HepG2 (cell line): ENCODE data around the gene TMEM232. TPM values are rescaled to one million over a fixed set of nuclear protein-coding genes. Genes with fewer than 3 reads are reported as not detected.

Experiments used
- ATAC-seq: fragments of 200-7000 bp; cut with Tn5 transposase; 3 replicates; pipeline ENCODE4 v1.9.1; 2020; ENCODE audit warnings: mild to moderate bottlenecking, moderate library complexity
- BruUV-seq: library from RNA; stranded (reverse); fragments of 400-500 nt; replicated peaks from 2 replicates; lab custom pipeline; 2021; lab: Mats Ljungman, UMichigan
- CTCF ChIA-PET: fragments of 300-600 bp; formaldehyde crosslinking; extraction: SDS; loops from one replicate; lab custom pipeline; 2021; ENCODE audit warnings: low total read pairs, inconsistent platforms, low intra/inter-chr PET ratio; lab: Yijun Ruan, JAX
- POLR2A ChIA-PET: fragments of 350-600 bp; sonication (Branson Sonifier 250); formaldehyde crosslinking; loops from one replicate; lab custom pipeline; 2020; ENCODE audit warnings: antibody characterized with exemption, inconsistent platforms; lab: Yijun Ruan, JAX
- DNase-seq: peaks from one replicate; pipeline ENCODE4 v3.0.0-alpha.2; 2015; ENCODE audit warnings: low spot score
- FAIRE-seq: peaks from 3 replicates; lab custom pipeline; 2011; peaks lifted over from hg19 to GRCh38; lab: Jason Lieb, UNC
- H2AFZ ChIP-seq: one replicate; pipeline ENCODE4 v1.6.1; 2011; ENCODE audit warnings: low read length, inconsistent platforms
- H3K27ac ChIP-seq: fragments of 300-600 bp; 3 replicates; pipeline ENCODE4 v1.8.0; 2011; ENCODE audit warnings: mixed run types, mild to moderate bottlenecking, mixed read lengths, low read length, inconsistent platforms; ENCODE audit not compliant: insufficient read depth; ENCODE audit errors: extremely low read length
- H3K27me3 ChIP-seq, 2 experiments: fragments of 200-600 bp in 1 of 2; 2 replicates in 1 of 2; 3 replicates in 1 of 2; pipeline versions ENCODE4 v1.6.0 to v1.8.0; 2011; ENCODE audit warnings: low read length in 2 of 2, mild to moderate bottlenecking in 2 of 2, moderate library complexity in 2 of 2, inconsistent platforms in 1 of 2; ENCODE audit not compliant: insufficient read depth in 2 of 2, control insufficient read depth in 1 of 2
- H3K36me3 ChIP-seq, 2 experiments: fragments of 200-600 bp in 1 of 2; replicated peaks in 1 of 2; 2 replicates in 1 of 2; 3 replicates in 1 of 2; pipeline versions ENCODE4 v1.5.1 to v1.8.0; 2011; ENCODE audit warnings: low read length in 2 of 2, inconsistent platforms in 1 of 2; ENCODE audit not compliant: insufficient read depth in 2 of 2, control insufficient read depth in 1 of 2
- H3K4me1 ChIP-seq: 2 replicates; pipeline ENCODE4 v1.5.1; 2012; ENCODE audit warnings: low read length, inconsistent platforms; ENCODE audit not compliant: insufficient read depth
- H3K4me2 ChIP-seq: 2 replicates; pipeline ENCODE4 v1.6.0; 2011; ENCODE audit warnings: low read depth, low read length, inconsistent platforms
- H3K4me3 ChIP-seq, 3 experiments: fragments of 200-600 bp in 1 of 3; sonication (generic), shearing (Covaris generic) in 1 of 3; replicated peaks in 1 of 3; 2 replicates each; pipeline ENCODE4 v1.5.1; 2011 to 2016; ENCODE audit warnings: low read length in 3 of 3, inconsistent platforms in 2 of 3, low read depth in 2 of 3, mild to moderate bottlenecking in 2 of 3, control low read depth in 1 of 3, mixed read lengths in 1 of 3; ENCODE audit not compliant: insufficient read depth in 1 of 3
- H3K79me2 ChIP-seq: one replicate; pipeline ENCODE4 v1.6.1; 2011; ENCODE audit warnings: low read length, inconsistent platforms; ENCODE audit not compliant: insufficient read depth
- H3K9ac ChIP-seq: 2 replicates; pipeline ENCODE4 v1.6.0; 2011; ENCODE audit warnings: mild to moderate bottlenecking, low read depth, low read length, inconsistent platforms; ENCODE audit not compliant: insufficient read depth
- H3K9me3 ChIP-seq: 2 replicates; pipeline ENCODE4 v1.5.1; 2012; ENCODE audit warnings: mild to moderate bottlenecking, low read length
- H4K20me1 ChIP-seq: 2 replicates; pipeline ENCODE4 v1.6.0; 2011; ENCODE audit warnings: inconsistent platforms, mild to moderate bottlenecking, low read length, moderate library complexity; ENCODE audit not compliant: insufficient read depth
- EP300 ChIP-seq, 3 experiments: sonication (generic) in 1 of 3; formaldehyde crosslinking in 1 of 3; IDR thresholded peaks; 2 replicates each; pipeline versions ENCODE4 v1.5.1 to v1.6.1; 2011 to 2020; ENCODE audit warnings: low read depth in 2 of 3, low read length in 2 of 3, borderline replicate concordance in 1 of 3, improper control_type of control experiment in 1 of 3, mild to moderate bottlenecking in 1 of 3, missing genetic modification reagents in 1 of 3, moderate library complexity in 1 of 3
- PCBP2 ChIP-seq: fragments of 200-400 bp; formaldehyde crosslinking; optimal IDR thresholded peaks from 2 replicates; pipeline ENCODE3; 2018; ENCODE audit warnings: low read length, low read depth; ENCODE audit not compliant: poor library complexity, severe bottlenecking
- POGZ ChIP-seq: sonication (generic); formaldehyde crosslinking; IDR thresholded peaks from 2 replicates; pipeline ENCODE4 v1.4.0; 2020; ENCODE audit warnings: mild to moderate bottlenecking, missing genetic modification reagents
- POLR2A ChIP-seq, 2 experiments: IDR thresholded peaks; 2 replicates each; pipeline ENCODE4 v1.6.1; 2011; ENCODE audit warnings: low read depth in 2 of 2, low read length in 2 of 2, mild to moderate bottlenecking in 1 of 2, moderate library complexity in 1 of 2; ENCODE audit not compliant: insufficient read depth in 1 of 2
- POLR2G ChIP-seq: fragments of 200-400 bp; formaldehyde crosslinking; IDR thresholded peaks from 2 replicates; pipeline ENCODE4 v1.6.1; 2018; ENCODE audit warnings: mild to moderate bottlenecking, low read depth, low read length, moderate library complexity
- ZNF251 ChIP-seq: sonication (generic); formaldehyde crosslinking; IDR thresholded peaks from 2 replicates; pipeline ENCODE4 v1.9.0; 2021; ENCODE audit warnings: mild to moderate bottlenecking, missing genetic modification reagents
- ZNF256 ChIP-seq: sonication (generic); formaldehyde crosslinking; conservative IDR thresholded peaks from 2 replicates; pipeline ENCODE4 v1.4.0; 2020; ENCODE audit warnings: missing genetic modification reagents
- ZNF563 ChIP-seq: sonication (generic); formaldehyde crosslinking; IDR thresholded peaks from 2 replicates; pipeline ENCODE4 v1.8.0; 2022; ENCODE audit warnings: mild to moderate bottlenecking, moderate library complexity, missing genetic modification reagents
- ZNF720 ChIP-seq: sonication (generic); formaldehyde crosslinking; IDR thresholded peaks from 2 replicates; pipeline ENCODE4 v1.4.0; 2020; ENCODE audit warnings: missing genetic modification reagents
- ZNF724P ChIP-seq: sonication (generic); formaldehyde crosslinking; IDR thresholded peaks from 2 replicates; pipeline ENCODE4 v1.8.0; 2022; ENCODE audit warnings: missing genetic modification reagents, borderline replicate concordance
- ZNF775 ChIP-seq: sonication (generic); formaldehyde crosslinking; IDR thresholded peaks from 2 replicates; pipeline ENCODE4 v1.4.0; 2020; ENCODE audit warnings: missing genetic modification reagents, mild to moderate bottlenecking, moderate library complexity, borderline replicate concordance
- ZNF782 ChIP-seq: sonication (generic); formaldehyde crosslinking; IDR thresholded peaks from 2 replicates; pipeline ENCODE4 v1.4.0; 2020; ENCODE audit warnings: missing genetic modification reagents, mild to moderate bottlenecking, borderline replicate concordance
- ZSCAN25 ChIP-seq: sonication (generic); formaldehyde crosslinking; IDR thresholded peaks from 2 replicates; pipeline ENCODE4 v1.8.0; 2022; ENCODE audit warnings: mild to moderate bottlenecking, missing genetic modification reagents
- WGBS: methylation state at CpG from one replicate; pipeline ENCODE4 v1.1.6; 2017; ENCODE audit warnings: low lambda C conversion rate; 5-methylcytosine and 5-hydroxymethylcytosine counted together
- in situ Hi-C: cut with HindIII; loops from 2 replicates; pipeline ENCODE4 v1.10.0; 2017; ENCODE audit warnings: low pct_unique_long_range_greater_than_20kb; ENCODE audit not compliant: extremely low pct_ligation_motif_present
- intact Hi-C: fragments of 100-400 bp; cut with micrococcal nuclease; formaldehyde crosslinking; loops from one replicate; pipeline ENCODE4 v1.10.0; 2022; ENCODE audit not compliant: unreplicated experiment
- polyA plus RNA-seq, 8 experiments: library from polyadenylated mRNA; depleted of rRNA in 3 of 8; stranded (reverse) in 7 of 8; unstranded in 1 of 8; fragments of >200 nt; fragmentation: Illumina TruSeq in 4 of 8; extraction: Trizol in 4 of 8; gene quantifications; 2 replicates each; pipeline versions ENCODE4 v1.2.1 to v1.2.3, GENCODE V29; 2011 to 2016; ENCODE audit warnings: low read depth in 4 of 8, missing spikeins in 1 of 8, mixed read lengths in 1 of 8; ENCODE audit not compliant: insufficient read depth in 1 of 8
- total RNA-seq, 5 experiments: library from RNA; depleted of rRNA; stranded (reverse); fragments of >200 nt; fragmentation: Illumina TruSeq; extraction: Trizol; gene quantifications; 2 replicates each; pipeline ENCODE4 v1.2.3, GENCODE V29; 2016; ENCODE audit warnings: low read depth in 1 of 5
- TF ChIP-seq, protein P1 (sequence below), 2 experiments: IDR thresholded peaks; 2 replicates each; pipeline ENCODE4 v1.6.1; 2011 to 2012; ENCODE audit warnings: low read length in 2 of 2, borderline replicate concordance in 1 of 2, low read depth in 1 of 2, mild to moderate bottlenecking in 1 of 2, moderate library complexity in 1 of 2
- TF ChIP-seq, protein P2 (sequence below): sonication (generic); formaldehyde crosslinking; IDR thresholded peaks from 2 replicates; pipeline ENCODE4 v1.4.0; 2020; ENCODE audit warnings: missing genetic modification reagents, borderline replicate concordance

TMEM232 gene
- total and polyA plus RNA-seq, 2 of the 13 experiments (the other 11 are each of a cell fraction or from before 2014, with no cell fraction given) = 0.29 to 0.71 TPM

DNA sequence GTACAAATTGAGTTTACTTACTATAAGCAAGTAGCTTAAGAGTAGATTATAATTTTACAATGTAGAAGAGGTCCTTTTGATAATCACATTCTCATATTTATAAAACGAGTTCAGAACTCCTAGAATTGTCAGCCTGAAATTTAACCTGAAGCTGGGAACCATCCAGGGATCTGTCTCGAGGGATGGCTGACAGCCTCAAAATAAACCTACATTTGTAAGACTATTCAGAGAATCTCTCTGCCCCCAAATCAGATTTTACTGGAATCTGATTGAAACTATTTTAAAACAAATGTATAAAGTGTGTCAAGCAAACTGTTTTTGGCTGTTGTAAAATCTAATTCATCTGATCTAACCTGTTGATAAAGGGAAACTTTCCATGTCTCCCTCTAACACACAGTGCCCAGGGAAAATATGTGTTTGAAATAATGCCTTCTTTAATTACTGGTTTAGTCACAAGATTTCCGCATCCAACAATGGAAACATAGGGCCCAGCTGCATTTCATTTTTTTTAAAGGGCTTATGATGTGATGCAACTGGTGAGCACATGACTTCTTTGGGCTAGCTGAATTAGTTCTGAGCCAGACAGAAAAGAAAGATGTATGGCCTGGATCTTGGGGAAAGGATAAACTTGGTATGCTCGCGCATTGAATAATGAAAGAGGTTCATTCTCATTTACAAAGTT lies 42.7 kb upstream of the TMEM232 start:
- H3K4me2 ChIP-seq = no peak overlapping the region
- WGBS = 24% methylated on average over 5 of the region's 5 CpGs

More for the DNA sequence above, 42.7 kb upstream of the TMEM232 start:
- H2AFZ ChIP-seq = no peak overlapping the region
- no peaks in the 10 kb centered on the region for H3K79me2 ChIP-seq
- BruUV-seq = no TSS peak
- H3K4me1 ChIP-seq = no peaks in the 10 kb centered on the region
- intact Hi-C loops (no loop called here), in situ Hi-C loops (no loop called here)
- CTCF ChIA-PET = no interaction called here
- H4K20me1 ChIP-seq = no peaks in the 10 kb centered on the region
- no peak overlapping the region for H3K27ac ChIP-seq
- no peak for FAIRE-seq
- no peak overlapping the region for H3K4me3 ChIP-seq
- no peak for ATAC-seq
- DNase-seq = no peak
- no peak for TF ChIP-seq EP300 (IDR thresholded peaks at IDR 0.05; ENCODE audit: low read depth in 2 of 2, low read length in 2 of 2)
- no peak for TF ChIP-seq EP300 (CRISPR knock-in tag; IDR thresholded peaks at IDR 0.05; ENCODE audit: borderline replicate concordance)
- TF ChIP-seq, protein P1, sequence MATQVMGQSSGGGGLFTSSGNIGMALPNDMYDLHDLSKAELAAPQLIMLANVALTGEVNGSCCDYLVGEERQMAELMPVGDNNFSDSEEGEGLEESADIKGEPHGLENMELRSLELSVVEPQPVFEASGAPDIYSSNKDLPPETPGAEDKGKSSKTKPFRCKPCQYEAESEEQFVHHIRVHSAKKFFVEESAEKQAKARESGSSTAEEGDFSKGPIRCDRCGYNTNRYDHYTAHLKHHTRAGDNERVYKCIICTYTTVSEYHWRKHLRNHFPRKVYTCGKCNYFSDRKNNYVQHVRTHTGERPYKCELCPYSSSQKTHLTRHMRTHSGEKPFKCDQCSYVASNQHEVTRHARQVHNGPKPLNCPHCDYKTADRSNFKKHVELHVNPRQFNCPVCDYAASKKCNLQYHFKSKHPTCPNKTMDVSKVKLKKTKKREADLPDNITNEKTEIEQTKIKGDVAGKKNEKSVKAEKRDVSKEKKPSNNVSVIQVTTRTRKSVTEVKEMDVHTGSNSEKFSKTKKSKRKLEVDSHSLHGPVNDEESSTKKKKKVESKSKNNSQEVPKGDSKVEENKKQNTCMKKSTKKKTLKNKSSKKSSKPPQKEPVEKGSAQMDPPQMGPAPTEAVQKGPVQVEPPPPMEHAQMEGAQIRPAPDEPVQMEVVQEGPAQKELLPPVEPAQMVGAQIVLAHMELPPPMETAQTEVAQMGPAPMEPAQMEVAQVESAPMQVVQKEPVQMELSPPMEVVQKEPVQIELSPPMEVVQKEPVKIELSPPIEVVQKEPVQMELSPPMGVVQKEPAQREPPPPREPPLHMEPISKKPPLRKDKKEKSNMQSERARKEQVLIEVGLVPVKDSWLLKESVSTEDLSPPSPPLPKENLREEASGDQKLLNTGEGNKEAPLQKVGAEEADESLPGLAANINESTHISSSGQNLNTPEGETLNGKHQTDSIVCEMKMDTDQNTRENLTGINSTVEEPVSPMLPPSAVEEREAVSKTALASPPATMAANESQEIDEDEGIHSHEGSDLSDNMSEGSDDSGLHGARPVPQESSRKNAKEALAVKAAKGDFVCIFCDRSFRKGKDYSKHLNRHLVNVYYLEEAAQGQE (IDR thresholded peaks at IDR 0.05; ENCODE audit: borderline replicate concordance in 1 of 2, low read depth in 1 of 2, low read length in 2 of 2) = no peak
- no peak for TF ChIP-seq ZNF256 (CRISPR knock-in tag)
- no peak for TF ChIP-seq PCBP2
- no peak for TF ChIP-seq POLR2G
- no peak for TF ChIP-seq ZSCAN25 (CRISPR knock-in tag)
- no peak for TF ChIP-seq ZNF782 (CRISPR knock-in tag)
- TF ChIP-seq ZNF563 (CRISPR knock-in tag) = no peak
- no peak for TF ChIP-seq ZNF775 (CRISPR knock-in tag)
- TF ChIP-seq POLR2A (IDR thresholded peaks at IDR 0.05; ENCODE audit: insufficient read depth in 1 of 2, low read depth in 2 of 2, low read length in 2 of 2) = no peak
- TF ChIP-seq, protein P2, sequence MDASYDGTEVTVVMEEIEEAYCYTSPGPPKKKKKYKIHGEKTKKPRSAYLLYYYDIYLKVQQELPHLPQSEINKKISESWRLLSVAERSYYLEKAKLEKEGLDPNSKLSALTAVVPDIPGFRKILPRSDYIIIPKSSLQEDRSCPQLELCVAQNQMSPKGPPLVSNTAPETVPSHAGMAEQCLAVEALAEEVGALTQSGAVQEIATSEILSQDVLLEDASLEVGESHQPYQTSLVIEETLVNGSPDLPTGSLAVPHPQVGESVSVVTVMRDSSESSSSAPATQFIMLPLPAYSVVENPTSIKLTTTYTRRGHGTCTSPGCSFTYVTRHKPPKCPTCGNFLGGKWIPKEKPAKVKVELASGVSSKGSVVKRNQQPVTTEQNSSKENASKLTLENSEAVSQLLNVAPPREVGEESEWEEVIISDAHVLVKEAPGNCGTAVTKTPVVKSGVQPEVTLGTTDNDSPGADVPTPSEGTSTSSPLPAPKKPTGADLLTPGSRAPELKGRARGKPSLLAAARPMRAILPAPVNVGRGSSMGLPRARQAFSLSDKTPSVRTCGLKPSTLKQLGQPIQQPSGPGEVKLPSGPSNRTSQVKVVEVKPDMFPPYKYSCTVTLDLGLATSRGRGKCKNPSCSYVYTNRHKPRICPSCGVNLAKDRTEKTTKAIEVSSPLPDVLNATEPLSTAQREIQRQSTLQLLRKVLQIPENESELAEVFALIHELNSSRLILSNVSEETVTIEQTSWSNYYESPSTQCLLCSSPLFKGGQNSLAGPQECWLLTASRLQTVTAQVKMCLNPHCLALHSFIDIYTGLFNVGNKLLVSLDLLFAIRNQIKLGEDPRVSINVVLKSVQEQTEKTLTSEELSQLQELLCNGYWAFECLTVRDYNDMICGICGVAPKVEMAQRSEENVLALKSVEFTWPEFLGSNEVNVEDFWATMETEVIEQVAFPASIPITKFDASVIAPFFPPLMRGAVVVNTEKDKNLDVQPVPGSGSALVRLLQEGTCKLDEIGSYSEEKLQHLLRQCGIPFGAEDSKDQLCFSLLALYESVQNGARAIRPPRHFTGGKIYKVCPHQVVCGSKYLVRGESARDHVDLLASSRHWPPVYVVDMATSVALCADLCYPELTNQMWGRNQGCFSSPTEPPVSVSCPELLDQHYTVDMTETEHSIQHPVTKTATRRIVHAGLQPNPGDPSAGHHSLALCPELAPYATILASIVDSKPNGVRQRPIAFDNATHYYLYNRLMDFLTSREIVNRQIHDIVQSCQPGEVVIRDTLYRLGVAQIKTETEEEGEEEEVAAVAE (CRISPR knock-in tag) = no peak
- no peak for TF ChIP-seq ZNF720
- no peak for TF ChIP-seq POGZ (CRISPR knock-in tag)
- no peak for TF ChIP-seq ZNF251 (CRISPR knock-in tag)
- no peak for TF ChIP-seq ZNF724P (CRISPR knock-in tag)
- H3K27me3 ChIP-seq = no peaks in the 10 kb centered on the region
- POLR2A ChIA-PET = no interaction called here
- H3K9ac ChIP-seq = no peak overlapping the region
- no peaks in the 10 kb centered on the region for H3K9me3 ChIP-seq
- H3K36me3 ChIP-seq = no peaks in the 10 kb centered on the region
